Bronchial epithelial cell (primary cell): ENCODE data around the gene TADA2B. TPM values are rescaled to one million over a fixed set of nuclear protein-coding genes. Genes with fewer than 3 reads are reported as not detected.

Experiments used
- DNase-seq: peaks from one replicate; pipeline ENCODE4 v3.0.0-alpha.2; 2010; ENCODE audit warnings: low read depth
- FAIRE-seq: peaks from 2 replicates; lab custom pipeline; 2011; peaks lifted over from hg19 to GRCh38; lab: Jason Lieb, UNC
- H3K27me3 ChIP-seq: 2 replicates; pipeline ENCODE4 v1.5.1; 2011; ENCODE audit warnings: low read length; ENCODE audit not compliant: control insufficient read depth, insufficient read depth
- H3K36me3 ChIP-seq: 2 replicates; pipeline ENCODE4 v1.5.1; 2011; ENCODE audit warnings: low read length; ENCODE audit not compliant: control insufficient read depth, insufficient read depth
- H3K4me3 ChIP-seq: 2 replicates; pipeline ENCODE4 v1.5.1; 2011; ENCODE audit warnings: mild to moderate bottlenecking, low read depth, low read length, control low read depth
- total RNA-seq: library from RNA; depleted of rRNA; stranded (reverse); fragments of >200 nt; gene quantifications from 2 replicates; pipeline ENCODE4 v1.2.1, GENCODE V29; 2014
- TF ChIP-seq, protein P1 (sequence below): IDR thresholded peaks from 2 replicates; pipeline ENCODE4 v1.5.1; 2011; ENCODE audit warnings: mild to moderate bottlenecking, moderate library complexity, low read length, control low read depth, inconsistent platforms; ENCODE audit not compliant: insufficient read depth, severe bottlenecking

TADA2B gene
- total RNA-seq, 1 donor from 2014 or later: 12.1 TPM

DNA sequence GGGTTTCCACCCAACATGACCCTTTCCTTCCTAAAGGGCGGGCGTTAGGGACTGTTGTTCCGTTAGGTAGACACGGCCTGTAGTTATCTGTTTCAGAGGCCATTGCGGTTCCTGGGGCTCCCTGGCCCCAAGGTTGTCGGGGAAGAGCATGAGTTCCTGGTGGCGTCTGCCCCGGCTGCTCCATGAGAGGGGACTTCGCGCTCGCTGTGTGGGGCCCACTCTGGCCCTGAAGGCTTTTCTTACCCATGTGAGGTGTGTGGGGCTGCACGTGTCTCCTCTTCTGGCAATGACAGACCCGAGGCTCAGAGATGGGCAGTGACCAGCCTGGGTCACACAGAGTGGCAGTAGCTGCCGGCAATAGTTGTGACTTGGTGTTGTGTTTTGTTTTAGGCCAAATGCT is 9.1 kb downstream of the TADA2B start:
- Histone ChIP-seq H3K36me3 (peaks cover 14% of the 10 kb centered on the region), H3K4me3 (no peak overlapping the region), H3K27me3 (no peaks in the 10 kb centered on the region)
- DNase-seq: no peak
- no peak for FAIRE-seq
- TF ChIP-seq, protein P1, sequence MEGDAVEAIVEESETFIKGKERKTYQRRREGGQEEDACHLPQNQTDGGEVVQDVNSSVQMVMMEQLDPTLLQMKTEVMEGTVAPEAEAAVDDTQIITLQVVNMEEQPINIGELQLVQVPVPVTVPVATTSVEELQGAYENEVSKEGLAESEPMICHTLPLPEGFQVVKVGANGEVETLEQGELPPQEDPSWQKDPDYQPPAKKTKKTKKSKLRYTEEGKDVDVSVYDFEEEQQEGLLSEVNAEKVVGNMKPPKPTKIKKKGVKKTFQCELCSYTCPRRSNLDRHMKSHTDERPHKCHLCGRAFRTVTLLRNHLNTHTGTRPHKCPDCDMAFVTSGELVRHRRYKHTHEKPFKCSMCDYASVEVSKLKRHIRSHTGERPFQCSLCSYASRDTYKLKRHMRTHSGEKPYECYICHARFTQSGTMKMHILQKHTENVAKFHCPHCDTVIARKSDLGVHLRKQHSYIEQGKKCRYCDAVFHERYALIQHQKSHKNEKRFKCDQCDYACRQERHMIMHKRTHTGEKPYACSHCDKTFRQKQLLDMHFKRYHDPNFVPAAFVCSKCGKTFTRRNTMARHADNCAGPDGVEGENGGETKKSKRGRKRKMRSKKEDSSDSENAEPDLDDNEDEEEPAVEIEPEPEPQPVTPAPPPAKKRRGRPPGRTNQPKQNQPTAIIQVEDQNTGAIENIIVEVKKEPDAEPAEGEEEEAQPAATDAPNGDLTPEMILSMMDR: no peak

DNA sequence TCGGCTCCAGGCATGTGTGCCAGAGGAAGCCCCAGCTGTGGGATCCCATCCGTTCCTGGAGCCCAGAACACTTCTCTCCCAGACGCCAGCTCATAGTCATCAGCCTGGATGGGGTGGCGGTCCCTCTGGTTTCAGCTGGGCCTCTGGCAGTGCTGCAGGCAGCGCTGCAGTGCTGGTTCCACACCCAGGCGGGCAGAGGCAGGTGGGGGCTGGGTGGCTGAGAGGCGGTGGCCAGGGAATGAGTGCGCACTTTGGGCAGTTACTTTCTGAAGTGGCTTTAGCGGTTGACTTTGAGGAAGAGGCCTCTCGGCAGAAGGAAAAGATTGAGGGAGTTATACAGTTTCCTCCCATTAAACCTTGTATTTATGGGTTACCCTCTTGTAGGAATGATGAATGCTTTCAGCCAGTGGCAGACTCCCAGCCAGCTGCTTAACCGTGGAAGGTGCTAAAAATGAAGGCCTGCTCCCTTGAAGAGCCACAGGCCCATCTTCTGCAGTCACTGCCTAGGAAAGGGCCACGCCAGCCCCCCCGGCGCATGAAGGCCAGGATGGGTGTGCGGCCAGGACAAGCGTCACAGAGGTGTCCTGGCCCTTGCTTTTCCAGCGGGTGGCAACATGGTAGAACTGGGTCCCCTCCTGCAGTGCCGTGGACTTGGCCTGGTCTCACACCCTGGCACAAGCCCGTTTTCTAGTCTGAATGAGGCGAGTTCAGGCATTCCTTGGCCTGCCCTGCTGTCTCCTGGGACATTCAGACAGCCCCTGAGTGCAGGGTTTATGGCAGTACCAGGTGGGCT is 9.9 kb downstream of the TADA2B start:
- no peak for FAIRE-seq
- no peak for DNase-seq
- TF ChIP-seq, protein P1: no peak
- peaks cover 14% of the 10 kb centered on the region for H3K36me3 ChIP-seq
- H3K4me3 ChIP-seq: no peak overlapping the region
- no peaks in the 10 kb centered on the region for H3K27me3 ChIP-seq

DNA sequence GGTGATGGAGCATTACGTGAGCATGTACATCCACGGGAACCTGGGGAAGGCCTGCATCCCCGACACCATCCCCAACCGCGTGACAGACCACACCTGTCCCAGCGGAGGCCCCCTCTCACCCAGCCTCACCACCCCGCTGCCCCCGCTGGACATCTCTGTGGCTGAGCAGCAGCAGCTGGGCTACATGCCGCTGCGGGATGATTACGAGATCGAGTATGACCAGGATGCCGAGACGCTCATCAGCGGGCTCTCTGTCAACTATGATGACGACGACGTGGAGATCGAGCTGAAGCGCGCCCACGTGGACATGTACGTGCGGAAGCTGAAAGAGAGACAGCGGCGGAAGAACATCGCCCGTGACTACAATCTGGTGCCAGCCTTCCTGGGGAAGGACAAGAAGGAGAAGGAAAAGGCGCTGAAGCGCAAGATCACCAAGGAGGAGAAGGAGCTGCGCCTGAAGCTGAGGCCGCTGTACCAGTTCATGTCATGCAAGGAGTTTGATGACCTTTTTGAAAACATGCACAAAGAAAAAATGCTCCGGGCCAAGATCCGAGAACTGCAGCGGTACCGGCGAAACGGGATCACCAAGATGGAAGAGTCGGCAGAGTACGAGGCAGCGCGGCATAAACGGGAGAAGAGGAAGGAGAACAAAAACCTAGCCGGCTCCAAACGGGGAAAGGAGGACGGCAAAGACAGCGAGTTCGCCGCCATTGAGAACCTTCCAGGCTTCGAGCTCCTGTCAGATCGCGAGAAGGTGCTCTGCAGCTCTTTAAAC is 11.1 kb downstream of the TADA2B start:
- FAIRE-seq: no peak

DNA sequence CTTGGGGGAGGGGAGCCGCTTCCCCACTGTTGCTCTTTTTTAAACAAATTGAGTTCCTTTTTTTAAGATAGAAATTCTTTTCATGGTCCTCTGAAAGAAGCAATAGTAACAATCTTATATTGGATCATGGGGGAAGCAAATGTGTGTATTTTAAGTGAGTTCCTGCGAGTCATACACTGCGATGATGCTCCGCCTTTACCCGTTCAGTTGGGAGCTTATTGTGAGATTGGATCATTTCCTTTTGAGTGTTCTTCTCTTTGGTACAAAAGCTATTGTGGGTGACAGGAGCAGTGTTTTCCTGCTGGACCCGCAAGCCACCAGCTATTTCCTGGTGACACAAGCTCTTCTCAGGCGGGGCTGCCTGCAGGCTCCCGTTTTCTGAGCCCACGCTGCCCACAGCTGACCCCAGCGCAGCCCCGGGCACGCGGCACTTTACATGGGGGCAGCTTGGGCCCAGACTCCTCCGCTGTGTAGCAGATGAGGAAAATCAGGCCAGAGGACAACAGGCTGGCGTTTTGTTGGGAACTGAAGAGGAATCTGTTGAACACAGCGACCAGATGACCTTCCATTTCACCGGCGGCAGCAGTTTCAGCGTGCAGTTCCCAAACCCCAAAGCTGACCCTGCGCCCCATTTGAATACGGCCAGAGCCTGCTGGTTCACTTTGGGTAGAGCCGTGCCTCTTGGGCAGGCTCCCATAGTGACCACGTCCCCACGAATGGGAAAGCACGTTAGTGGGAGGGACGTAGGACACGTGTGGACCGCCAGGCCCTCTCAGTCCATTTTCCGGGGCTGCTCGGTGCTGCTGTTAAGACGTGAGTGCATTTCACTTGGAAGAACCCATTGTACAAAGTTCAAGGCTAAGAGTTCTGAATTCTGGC is 12.2 kb downstream of the TADA2B start:
- TF ChIP-seq, protein P1: no peak
- Histone ChIP-seq H3K36me3 (peaks cover 14% of the 10 kb centered on the region), H3K4me3 (no peak overlapping the region), H3K27me3 (no peaks in the 10 kb centered on the region)
- peak; percentile 37 for DNase-seq
- FAIRE-seq: no peak

More for the DNA sequence above, 11.1 kb downstream of the TADA2B start:
- TF ChIP-seq, protein P1: no peak
- DNase-seq: no peak
- Histone ChIP-seq H3K36me3 (peaks cover 14% of the 10 kb centered on the region), H3K4me3 (no peak overlapping the region), H3K27me3 (no peaks in the 10 kb centered on the region)

GRCh38 chr4:7055990-7056325 is 12.8 kb downstream of the TADA2B start:
- H3K4me3 ChIP-seq: no peak overlapping the region
- peaks cover 16% of the 10 kb centered on the region for H3K36me3 ChIP-seq
- TF ChIP-seq, protein P1: no peak
- FAIRE-seq (no peak), DNase-seq (no peak)
- H3K27me3 ChIP-seq: no peaks in the 10 kb centered on the region
